Gastroesophageal sphincter (tissue), 4 donors: Measurements from ENCODE around the gene IQSEC3. TPM values are rescaled to one million over a fixed set of nuclear protein-coding genes. Genes with fewer than 3 reads are reported as not detected.

Experiments
- ATAC-seq: fragments of 150-250 bp; one replicate; pipeline ENCODE4 v1.9.1; 2016; ENCODE audit warnings: mild to moderate bottlenecking, moderate library complexity
- H3K27ac ChIP-seq, 4 donors: fragments of 200-600 bp; sonication (generic) in 3 of 4; 1 replicate in 3 of 4; 2 replicates in 1 of 4; pipeline ENCODE4 v1.5.1; 2016 to 2019
- H3K27me3 ChIP-seq: fragments of 200-600 bp; sonication (generic); one replicate; pipeline ENCODE4 v1.5.1; 2019
- H3K36me3 ChIP-seq, 2 donors: fragments of 200-600 bp; sonication (generic); one replicate each; pipeline ENCODE4 v1.5.1; 2019; ENCODE audit warnings: control low read depth in 1 of 2
- H3K4me1 ChIP-seq, 3 donors: fragments of 200-600 bp; sonication (generic); 1 replicate in 2 of 3; 2 replicates in 1 of 3; pipeline ENCODE4 v1.5.1; 2016 to 2019; ENCODE audit warnings: control low read depth in 2 of 3
- H3K4me3 ChIP-seq, 2 donors: fragments of 200-600 bp; sonication (generic); one replicate each; pipeline ENCODE4 v1.5.1; 2019; ENCODE audit warnings: mild to moderate bottlenecking in 1 of 2, moderate library complexity in 1 of 2
- H3K9me3 ChIP-seq, 3 donors: fragments of 200-600 bp; sonication (generic); one replicate each; pipeline ENCODE4 v1.5.1; 2017 to 2019; ENCODE audit warnings: control low read depth in 2 of 3
- EP300 ChIP-seq: sonication (generic); formaldehyde crosslinking; IDR thresholded peaks from one replicate; pipeline ENCODE4 v1.6.1; 2017; ENCODE audit warnings: antibody characterized with exemption, mild to moderate bottlenecking
- POLR2A ChIP-seq, 2 donors: fragments of 450-650 bp; IDR thresholded peaks; one replicate each; pipeline ENCODE4 v1.6.1; 2017; ENCODE audit warnings: antibody characterized with exemption in 2 of 2, mild to moderate bottlenecking in 2 of 2, moderate library complexity in 1 of 2
- POLR2AphosphoS5 ChIP-seq: sonication (generic); formaldehyde crosslinking; IDR thresholded peaks from one replicate; pipeline ENCODE4 v1.6.1; 2017; ENCODE audit warnings: antibody characterized with exemption
- WGBS, 2 donors: methylation state at CpG; one replicate each; pipeline ENCODE4 v1.1.5; 2018; ENCODE audit warnings: low coverage in 1 of 2; 5-methylcytosine and 5-hydroxymethylcytosine counted together
- total RNA-seq, 4 donors: library from RNA; depleted of rRNA; stranded (reverse); fragments of >200 nt; gene quantifications; one replicate each; pipeline ENCODE4 v1.1.0, GENCODE V29; 2016
- TF ChIP-seq, protein P1 (sequence below), 4 experiments: fragments of 200-600 bp in 2 of 4; fragments of 450-650 bp in 2 of 4; sonication (generic) in 1 of 4; IDR thresholded peaks; one replicate each; pipeline ENCODE4 v1.5.1; 2017 to 2019; ENCODE audit warnings: antibody characterized with exemption in 4 of 4, mild to moderate bottlenecking in 2 of 4, moderate library complexity in 2 of 4

Gene IQSEC3
- total RNA-seq, 4 donors from 2014 or later = 0.07 to 2.4 (median 0.57) TPM

- Histone ChIP-seq H3K4me3 (no peak overlapping the region), H3K27me3 (peaks cover 54% of the 10 kb centered on the region), H3K36me3 (no peaks in the 10 kb centered on the region), H3K4me1 (no peaks in the 10 kb centered on the region), H3K9me3 (no peaks in the 10 kb centered on the region), H3K27ac (no peak overlapping the region)
- 73 to 84% methylated on average over 3 to 9 of the region's 29 CpGs for WGBS, 2 donors
- TF ChIP-seq, protein P1, sequence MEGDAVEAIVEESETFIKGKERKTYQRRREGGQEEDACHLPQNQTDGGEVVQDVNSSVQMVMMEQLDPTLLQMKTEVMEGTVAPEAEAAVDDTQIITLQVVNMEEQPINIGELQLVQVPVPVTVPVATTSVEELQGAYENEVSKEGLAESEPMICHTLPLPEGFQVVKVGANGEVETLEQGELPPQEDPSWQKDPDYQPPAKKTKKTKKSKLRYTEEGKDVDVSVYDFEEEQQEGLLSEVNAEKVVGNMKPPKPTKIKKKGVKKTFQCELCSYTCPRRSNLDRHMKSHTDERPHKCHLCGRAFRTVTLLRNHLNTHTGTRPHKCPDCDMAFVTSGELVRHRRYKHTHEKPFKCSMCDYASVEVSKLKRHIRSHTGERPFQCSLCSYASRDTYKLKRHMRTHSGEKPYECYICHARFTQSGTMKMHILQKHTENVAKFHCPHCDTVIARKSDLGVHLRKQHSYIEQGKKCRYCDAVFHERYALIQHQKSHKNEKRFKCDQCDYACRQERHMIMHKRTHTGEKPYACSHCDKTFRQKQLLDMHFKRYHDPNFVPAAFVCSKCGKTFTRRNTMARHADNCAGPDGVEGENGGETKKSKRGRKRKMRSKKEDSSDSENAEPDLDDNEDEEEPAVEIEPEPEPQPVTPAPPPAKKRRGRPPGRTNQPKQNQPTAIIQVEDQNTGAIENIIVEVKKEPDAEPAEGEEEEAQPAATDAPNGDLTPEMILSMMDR (IDR thresholded peaks at IDR 0.05) = no peak
- TF ChIP-seq POLR2AphosphoS5 = no peak
- TF ChIP-seq EP300 = no peak
- TF ChIP-seq POLR2A (IDR thresholded peaks at IDR 0.05) = no peak
- ATAC-seq = no peak
Observed at GRCh38 chr12:170371-171225, 104.0 kb downstream of the IQSEC3 start.

- no peak overlapping the region for H3K4me3 ChIP-seq
- no peak for TF ChIP-seq POLR2AphosphoS5
- no peak for TF ChIP-seq EP300
- no peak for TF ChIP-seq POLR2A (IDR thresholded peaks at IDR 0.05)
- TF ChIP-seq, protein P1 (IDR thresholded peaks at IDR 0.05) = no peak
- ATAC-seq = no peak
- no peaks in the 10 kb centered on the region for H3K9me3 ChIP-seq
- H3K4me1 ChIP-seq = peaks cover 0 to 4% (median 0%) of the 10 kb centered on the region in 3 donors
- peaks cover 49% of the 10 kb centered on the region for H3K27me3 ChIP-seq
- WGBS, 2 donors = 73 to 77% methylated on average over 2 to 5 of the region's 10 CpGs
- no peak overlapping the region for H3K27ac ChIP-seq
- no peaks in the 10 kb centered on the region for H3K36me3 ChIP-seq
Observed at GRCh38 chr12:171276-171675, 104.7 kb downstream of the IQSEC3 start.

DNA sequence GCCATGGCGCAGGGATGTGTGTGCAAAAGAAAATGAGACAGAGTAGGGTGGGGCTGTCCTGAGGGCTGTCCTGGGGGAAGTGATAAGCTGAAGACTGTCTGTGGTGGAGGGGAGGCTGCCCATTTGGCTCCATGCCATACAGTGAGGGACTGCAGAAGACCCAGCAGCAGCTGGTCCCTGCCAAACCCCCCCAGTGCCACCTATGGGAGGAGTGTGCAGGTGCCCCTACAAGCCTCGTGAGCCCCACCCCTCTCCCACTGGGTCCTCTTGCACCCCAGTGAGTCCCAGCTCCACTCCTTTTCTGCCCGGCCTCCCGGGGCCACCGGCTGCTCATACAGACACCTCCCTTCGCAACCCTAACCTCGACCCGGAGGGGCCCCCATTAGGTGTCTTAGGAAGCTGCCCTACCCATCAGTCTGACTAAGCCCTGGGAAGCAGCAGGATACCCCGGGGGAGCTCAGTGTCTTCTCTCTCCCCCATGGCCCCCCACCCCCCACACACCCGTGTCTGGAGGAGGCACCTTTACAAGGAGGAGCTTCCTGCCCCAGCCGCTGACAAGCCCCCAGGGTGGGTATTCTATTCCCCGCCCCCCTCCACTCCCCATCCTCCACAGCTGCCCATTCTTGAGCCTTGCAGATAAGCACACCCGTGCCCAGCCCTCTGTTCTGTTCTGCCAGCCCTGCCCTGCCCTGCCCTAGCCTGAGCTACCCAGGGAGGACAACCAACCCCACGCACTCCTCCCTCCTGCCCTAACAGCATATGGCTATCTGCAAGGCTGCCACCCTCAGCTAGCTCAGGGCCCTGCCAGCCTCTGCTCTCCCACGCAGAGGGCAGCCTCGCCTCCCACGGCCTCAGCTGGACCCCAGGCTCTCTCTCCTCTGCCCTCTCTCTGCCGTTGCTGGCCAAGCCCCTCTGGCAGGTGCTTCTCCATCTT, 105.4 kb downstream of the IQSEC3 start:
- peaks cover 0 to 11% (median 3%) of the 10 kb centered on the region in 3 donors for H3K4me1 ChIP-seq
- TF ChIP-seq POLR2A (IDR thresholded peaks at IDR 0.05) (no peak), EP300 (no peak), POLR2AphosphoS5 (no peak)
- TF ChIP-seq, protein P1 (IDR thresholded peaks at IDR 0.05) = no peak
- H3K4me3 ChIP-seq = no peak overlapping the region
- peaks cover 49% of the 10 kb centered on the region for H3K27me3 ChIP-seq
- no peaks in the 10 kb centered on the region for H3K36me3 ChIP-seq
- H3K9me3 ChIP-seq = no peaks in the 10 kb centered on the region
- no peak for ATAC-seq
- no peak overlapping the region for H3K27ac ChIP-seq
- WGBS, 2 donors = 40 to 77% methylated on average over 3 to 5 of the region's 18 CpGs

DNA sequence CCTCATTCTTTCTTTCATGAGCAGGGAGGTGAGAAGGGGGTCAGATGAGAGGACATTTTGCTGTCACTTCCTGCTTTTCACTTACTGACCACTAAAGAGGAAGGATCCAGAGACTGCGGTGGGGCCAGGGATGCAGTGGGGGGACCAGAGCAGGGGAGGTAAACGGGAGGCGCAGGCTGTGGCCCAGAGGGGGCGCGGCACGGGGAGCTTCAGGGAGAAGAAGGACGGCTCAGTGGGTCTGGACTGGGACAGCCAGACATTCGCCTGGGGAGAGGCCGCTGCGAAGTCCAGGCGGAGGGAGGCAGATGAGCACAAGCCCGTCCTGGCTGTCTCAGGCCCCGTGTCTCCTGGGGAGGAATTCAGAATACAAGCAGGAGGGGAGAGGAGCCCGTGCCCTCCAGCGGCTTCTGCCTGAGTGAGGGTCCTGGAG, 106.2 kb downstream of the IQSEC3 start:
- ATAC-seq = no peak
- WGBS, 2 donors = 67 to 79% methylated on average over 9 to 15 of the region's 15 CpGs
- H3K4me1 ChIP-seq = peaks cover 0 to 17% (median 3%) of the 10 kb centered on the region in 3 donors
- TF ChIP-seq, protein P1 (IDR thresholded peaks at IDR 0.05) = no peak
- TF ChIP-seq POLR2AphosphoS5 (no peak), POLR2A (IDR thresholded peaks at IDR 0.05) (no peak), EP300 (no peak)
- no peak overlapping the region for H3K27ac ChIP-seq
- H3K4me3 ChIP-seq = no peak overlapping the region
- peaks cover 46% of the 10 kb centered on the region for H3K27me3 ChIP-seq
- no peaks in the 10 kb centered on the region for H3K9me3 ChIP-seq
- H3K36me3 ChIP-seq = no peaks in the 10 kb centered on the region
